GM10847 (cell line): ENCODE measurements around the gene PAQR3.

ENCODE experiments used
- POLR2A ChIP-seq: IDR thresholded peaks from 2 replicates; pipeline ENCODE4 v1.6.1; 2011; ENCODE audit not compliant: insufficient read length; ENCODE audit errors: extremely low read depth

PAQR3 gene

DNA sequence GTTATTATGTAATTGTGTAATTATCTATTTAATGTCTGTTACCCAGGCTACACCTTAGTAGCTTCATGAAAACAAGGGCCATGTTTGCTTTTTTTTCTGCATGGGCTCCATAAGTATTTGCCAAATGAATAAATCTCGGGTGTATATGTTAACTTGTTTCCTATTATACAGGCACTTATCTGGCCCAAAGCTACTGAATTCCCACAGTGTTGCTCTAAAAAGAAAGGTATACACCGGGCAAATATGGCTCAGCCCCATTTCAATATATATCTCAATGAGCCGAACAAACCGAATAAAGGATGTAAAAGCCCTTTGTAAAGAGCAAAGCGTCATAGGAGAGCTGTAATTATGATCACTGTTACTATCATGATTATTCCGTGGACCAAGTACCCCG is 767 bp downstream of the PAQR3 start:
- no peak for TF ChIP-seq POLR2A

DNA sequence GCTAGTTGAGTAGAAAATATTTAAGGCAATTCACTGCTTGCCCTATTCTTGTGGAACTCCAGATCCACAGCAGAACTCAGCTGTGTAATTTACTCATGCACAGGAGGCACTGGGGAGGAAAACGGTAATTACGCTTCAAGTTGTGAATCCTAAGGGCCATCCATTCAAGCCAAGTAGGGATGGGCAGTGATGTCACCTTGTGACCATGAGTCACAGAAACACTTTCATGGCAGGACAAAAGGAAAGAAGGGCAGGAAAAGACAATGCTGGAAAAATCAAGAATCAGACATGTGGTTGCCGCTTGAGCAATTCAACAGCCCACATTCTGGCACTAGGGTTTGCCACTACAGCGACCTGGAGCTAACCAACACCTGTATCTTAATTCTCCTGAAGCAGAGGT is 1.4 kb downstream of the PAQR3 start:
- no peak for TF ChIP-seq POLR2A

DNA sequence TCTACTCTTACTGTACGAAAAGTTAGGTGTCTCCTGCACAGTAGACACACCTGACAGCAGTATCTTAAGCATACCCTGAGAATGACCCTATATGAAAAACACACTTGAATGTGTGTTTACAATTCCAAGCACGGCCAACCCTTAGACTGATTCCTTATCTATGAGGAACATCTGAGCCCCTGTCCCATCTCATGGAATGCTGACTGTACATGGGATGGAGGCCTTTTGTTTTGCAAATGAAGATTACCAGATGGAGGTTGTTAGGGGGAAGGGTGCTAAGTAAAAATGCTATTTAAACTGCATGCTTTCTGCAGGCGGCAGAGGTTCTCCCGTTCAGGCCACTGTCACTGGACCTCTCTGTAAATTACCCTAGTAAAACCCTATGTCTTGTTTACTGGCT is 2.2 kb downstream of the PAQR3 start:
- no peak for TF ChIP-seq POLR2A

GRCh38 chr4:78930016-78930629 is 9.1 kb downstream of the PAQR3 start:
- TF ChIP-seq POLR2A: no peak

GRCh38 chr4:78928835-78929234 is 10.4 kb downstream of the PAQR3 start:
- TF ChIP-seq POLR2A: no peak

DNA sequence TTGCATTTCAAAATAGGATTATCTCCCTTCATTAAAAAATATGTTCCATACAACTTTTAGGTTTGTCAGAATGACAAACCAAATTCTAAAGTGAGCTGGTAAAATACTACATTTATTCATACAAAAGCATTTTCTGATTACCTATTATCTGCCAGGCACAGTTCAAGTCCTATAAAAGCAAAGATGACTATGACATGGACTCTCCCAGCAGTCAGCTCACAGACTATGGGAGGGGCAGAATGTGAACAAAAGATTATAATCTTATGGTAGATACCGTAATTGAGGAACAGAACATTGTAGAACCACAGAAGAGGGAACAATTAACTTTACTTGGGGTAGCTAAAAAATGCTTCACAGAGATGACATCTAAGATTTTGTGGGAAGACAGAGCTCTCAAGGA is 12.4 kb downstream of the PAQR3 start:
- TF ChIP-seq POLR2A: no peak

DNA sequence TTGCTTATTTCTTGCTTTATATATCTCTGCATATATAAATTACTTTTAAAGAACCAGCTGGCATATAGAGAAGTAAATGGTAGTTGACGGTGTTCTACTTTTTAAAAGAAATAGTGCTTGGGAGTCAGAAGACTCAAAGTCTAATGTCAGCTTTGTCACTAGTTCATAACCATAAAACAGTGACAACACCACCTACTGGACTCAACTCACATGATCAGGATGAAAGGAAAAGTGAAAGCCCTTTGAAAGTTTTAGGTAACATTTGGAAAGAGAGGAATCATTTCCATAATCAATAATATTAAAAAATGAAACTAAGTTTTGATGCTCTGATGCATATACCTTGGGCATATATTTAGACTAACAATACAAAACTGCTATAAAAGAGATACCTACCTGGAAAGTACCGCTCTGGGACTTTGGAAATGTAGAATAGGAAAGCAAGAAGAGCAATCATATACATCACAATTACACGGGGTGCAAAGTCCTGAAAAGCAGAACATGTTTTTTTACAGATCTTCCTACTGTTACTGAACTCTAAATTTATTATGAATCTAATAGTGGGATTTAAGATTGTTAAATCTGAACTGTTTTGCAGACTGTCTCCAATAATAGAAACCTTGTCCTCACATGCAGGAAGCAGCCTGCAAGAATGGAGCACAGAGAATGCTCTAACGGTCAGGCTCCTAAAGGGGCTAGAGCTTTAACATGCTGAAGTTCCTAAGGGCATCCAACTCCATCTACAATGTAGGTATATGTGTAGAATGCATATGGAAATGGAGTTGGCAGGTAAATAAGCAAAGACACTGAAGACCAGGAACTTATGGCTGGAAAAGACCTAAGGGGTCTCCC is 15.6 kb downstream of the PAQR3 start:
- no peak for TF ChIP-seq POLR2A

DNA sequence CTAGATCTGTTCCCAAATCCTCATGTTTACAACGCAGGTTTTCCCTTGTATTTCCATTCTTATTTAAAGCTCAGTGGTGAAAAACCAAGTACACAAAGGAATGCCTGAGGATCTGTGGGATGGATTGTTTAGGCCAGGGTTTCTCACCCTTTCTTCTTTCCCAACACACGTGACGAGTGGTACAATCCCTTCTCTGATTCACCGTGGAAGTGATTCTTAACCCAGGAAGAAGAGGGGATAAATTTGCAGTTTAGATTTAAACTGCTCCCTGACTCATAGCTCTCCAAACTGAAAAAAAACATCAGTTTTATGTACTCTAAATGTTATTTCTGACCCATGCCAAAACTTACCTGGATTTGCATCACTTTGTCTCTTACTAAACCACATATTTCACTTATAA is 17.0 kb downstream of the PAQR3 start:
- no peak for TF ChIP-seq POLR2A

GRCh38 chr4:78910612-78911011 is 28.6 kb downstream of the PAQR3 start:
- no peak for TF ChIP-seq POLR2A

DNA sequence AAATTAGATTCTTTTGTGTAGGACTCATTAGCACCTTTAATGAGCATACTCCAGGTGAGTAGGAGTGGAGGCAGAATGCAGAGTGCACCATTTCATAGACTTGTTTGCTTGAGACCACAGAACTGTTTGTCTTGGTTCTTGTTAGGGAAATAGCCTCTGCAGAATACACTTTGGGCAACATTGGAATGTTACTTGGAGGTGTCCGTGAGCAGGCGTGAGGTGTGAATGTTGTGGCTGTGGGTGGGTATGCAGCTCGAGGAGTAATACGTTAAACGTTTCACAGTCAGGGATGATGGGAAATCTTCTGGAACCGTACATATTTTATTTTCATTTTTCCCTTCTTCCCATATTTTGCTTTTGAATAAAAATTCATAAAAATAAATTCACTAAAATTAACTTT is 31.6 kb downstream of the PAQR3 start:
- no peak for TF ChIP-seq POLR2A

GRCh38 chr4:78904143-78904542 is 35.1 kb downstream of the PAQR3 start:
- no peak for TF ChIP-seq POLR2A

DNA sequence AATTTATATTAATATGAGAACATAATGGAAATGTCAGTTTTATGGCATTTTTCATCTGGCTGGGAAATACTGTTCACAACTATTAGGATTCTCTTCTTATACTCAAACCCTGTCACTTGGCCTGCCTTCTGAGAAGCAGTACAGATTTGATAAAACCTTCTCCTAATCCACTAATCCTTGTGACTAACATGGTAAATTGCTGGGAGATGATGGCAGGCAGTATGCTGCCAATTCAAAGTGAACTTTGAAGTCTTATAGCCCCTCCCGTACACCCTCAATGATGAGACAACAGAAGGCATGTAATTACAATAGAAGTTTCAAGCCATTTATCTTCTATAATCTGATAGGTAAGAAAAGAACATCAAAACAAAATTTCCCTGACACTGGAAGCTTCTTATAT is 36.9 kb downstream of the PAQR3 start:
- no peak for TF ChIP-seq POLR2A

DNA sequence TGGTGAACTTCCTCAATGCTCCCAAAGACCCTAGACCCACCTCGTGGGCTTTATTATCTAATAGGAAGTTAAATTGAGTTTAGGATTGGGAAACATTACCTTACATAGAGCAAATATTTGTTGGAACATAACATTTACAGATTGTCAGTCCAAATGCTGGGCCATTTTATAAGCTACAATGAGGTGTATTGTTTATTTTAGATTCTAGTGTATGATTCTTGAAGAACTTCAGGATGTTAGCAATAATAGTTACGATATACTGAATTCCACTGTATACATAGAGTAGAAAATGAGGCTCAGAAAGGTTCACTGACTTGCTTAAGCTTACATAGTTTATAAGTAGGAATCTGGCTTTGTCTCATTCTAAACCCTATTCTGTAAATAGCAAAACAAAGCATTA is 37.4 kb downstream of the PAQR3 start:
- no peak for TF ChIP-seq POLR2A

DNA sequence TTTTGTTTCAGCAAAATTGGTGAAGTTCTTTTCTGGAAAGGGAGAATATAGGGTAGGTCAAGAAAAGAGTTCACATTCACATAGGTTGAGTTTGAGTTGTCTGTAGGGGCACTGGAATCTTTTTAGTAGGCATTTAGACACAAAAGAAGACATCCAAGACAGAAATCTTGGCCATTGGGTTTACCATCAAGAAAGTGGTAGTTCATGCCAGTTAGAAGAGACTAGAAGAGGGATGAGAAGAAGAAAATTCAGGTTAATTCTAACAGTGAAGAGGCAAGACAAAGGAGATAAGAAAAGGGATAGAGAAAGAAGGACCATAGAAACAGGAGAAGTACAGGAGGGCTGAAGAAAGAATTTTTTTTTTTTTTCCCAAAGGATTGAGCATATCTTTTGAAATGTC is 39.9 kb downstream of the PAQR3 start:
- TF ChIP-seq POLR2A: no peak

DNA sequence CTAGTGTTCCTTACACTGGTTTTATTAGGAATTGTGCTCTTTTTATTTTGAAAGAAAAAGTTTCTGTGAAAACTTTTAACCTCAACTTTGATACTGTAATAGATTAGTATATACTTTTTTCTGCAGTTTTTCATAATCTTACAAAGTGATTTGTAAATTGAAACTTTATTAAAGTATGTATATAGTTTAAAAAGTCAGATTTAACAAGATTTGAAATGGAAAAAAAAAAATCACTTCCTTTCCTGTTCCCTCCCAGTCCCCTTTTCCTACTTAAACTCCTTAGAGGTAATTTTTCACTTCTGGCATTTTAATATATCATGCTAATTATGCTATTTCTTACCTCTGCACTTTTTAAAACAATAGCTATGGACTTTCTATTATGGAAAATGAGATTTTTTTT is 49.3 kb downstream of the PAQR3 start:
- TF ChIP-seq POLR2A: no peak

DNA sequence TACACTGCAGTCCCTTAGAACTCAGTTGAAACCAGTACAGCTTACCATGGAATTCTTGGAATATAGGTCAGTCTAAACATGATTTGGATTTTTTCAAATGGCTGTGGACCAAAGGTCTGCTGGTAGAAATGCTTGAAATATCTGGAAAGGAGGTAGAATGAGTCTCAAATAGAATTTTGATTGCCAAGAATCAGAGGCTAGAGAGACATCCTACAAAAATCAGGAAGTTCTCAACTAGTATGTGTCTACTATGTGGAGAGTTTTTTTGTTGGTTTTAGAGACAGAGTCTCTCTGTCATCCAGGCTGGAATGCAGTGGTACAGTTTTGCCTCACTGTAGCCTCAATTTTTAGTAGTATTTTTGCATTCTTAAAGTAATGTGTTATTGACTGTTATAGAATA is 53.6 kb downstream of the PAQR3 start:
- no peak for TF ChIP-seq POLR2A
